H9 (cell line): ENCODE measurements around the gene CRYAB. TPM values are rescaled to one million over a fixed set of nuclear protein-coding genes. Genes with fewer than 3 reads are reported as not detected.
A peak's percentile ranks its signal among the peaks of the same experiment; 100 is the strongest.

ENCODE experiments used
- DNase-seq: peaks from one replicate; pipeline ENCODE4 v3.0.0-alpha.2; 2017
- H2AFZ ChIP-seq: one replicate; pipeline ENCODE4 v1.6.1; 2013; ENCODE audit warnings: mild to moderate bottlenecking, low read length, control low read depth, moderate library complexity
- H2AK5ac ChIP-seq: 2 replicates; pipeline ENCODE4 v1.6.1; 2013; ENCODE audit warnings: low read length, control low read depth, mixed read lengths; ENCODE audit not compliant: insufficient read length
- H2BK120ac ChIP-seq: one replicate; pipeline ENCODE4 v1.6.1; 2013; ENCODE audit warnings: low read depth, mild to moderate bottlenecking, low read length, control low read depth, inconsistent platforms; ENCODE audit not compliant: poor library complexity, severe bottlenecking
- H2BK12ac ChIP-seq: 2 replicates; pipeline ENCODE4 v1.6.1; 2013; ENCODE audit warnings: low read length, control low read depth, mixed read lengths, low read depth; ENCODE audit not compliant: insufficient read length
- H2BK15ac ChIP-seq: 2 replicates; pipeline ENCODE4 v1.6.1; 2013; ENCODE audit warnings: low read depth, low read length, control low read depth
- H2BK20ac ChIP-seq: one replicate; pipeline ENCODE4 v1.6.1; 2013; ENCODE audit warnings: low read depth, mild to moderate bottlenecking, low read length, control low read depth, inconsistent platforms; ENCODE audit not compliant: poor library complexity, severe bottlenecking
- H2BK5ac ChIP-seq: 2 replicates; pipeline ENCODE4 v1.6.1; 2013; ENCODE audit warnings: low read length, control low read depth, mixed read lengths; ENCODE audit not compliant: insufficient read length
- H3K14ac ChIP-seq: 2 replicates; pipeline ENCODE4 v1.6.1; 2013; ENCODE audit warnings: low read length, control low read depth; ENCODE audit not compliant: insufficient read depth
- H3K18ac ChIP-seq: 2 replicates; pipeline ENCODE4 v1.6.1; 2013; ENCODE audit warnings: low read depth, mild to moderate bottlenecking, mixed read lengths, low read length, control low read depth; ENCODE audit not compliant: insufficient read length
- H3K23ac ChIP-seq: 2 replicates; pipeline ENCODE4 v1.6.1; 2013; ENCODE audit warnings: low read length, control low read depth, mixed read lengths, low read depth; ENCODE audit not compliant: insufficient read length
- H3K23me2 ChIP-seq: 2 replicates; pipeline ENCODE4 v1.6.1; 2013; ENCODE audit warnings: low read depth, mild to moderate bottlenecking, mixed read lengths, low read length, control low read depth; ENCODE audit not compliant: insufficient read length, poor library complexity, severe bottlenecking
- H3K27ac ChIP-seq: 2 replicates; pipeline ENCODE4 v1.5.1; 2013; ENCODE audit warnings: low read length, control low read depth, mixed read lengths, low read depth; ENCODE audit not compliant: insufficient read length
- H3K27me3 ChIP-seq: 2 replicates; pipeline ENCODE4 v1.6.1; 2013; ENCODE audit warnings: low read length, control low read depth, inconsistent platforms; ENCODE audit not compliant: insufficient read depth
- H3K4ac ChIP-seq: 2 replicates; pipeline ENCODE4 v1.6.1; 2013; ENCODE audit warnings: low read depth, mild to moderate bottlenecking, control low read depth, inconsistent platforms, low read length, moderate library complexity
- H3K4me1 ChIP-seq: 2 replicates; pipeline ENCODE4 v1.6.1; 2013; ENCODE audit warnings: low read length, control low read depth, inconsistent platforms; ENCODE audit not compliant: insufficient read depth
- H3K4me2 ChIP-seq: 2 replicates; pipeline ENCODE4 v1.6.1; 2013; ENCODE audit warnings: low read length, control low read depth, mixed read lengths; ENCODE audit not compliant: insufficient read length, insufficient read depth
- H3K56ac ChIP-seq: 2 replicates; pipeline ENCODE4 v1.6.1; 2013; ENCODE audit warnings: low read depth, mild to moderate bottlenecking, mixed read lengths, low read length, control low read depth; ENCODE audit not compliant: insufficient read length
- H3K79me1 ChIP-seq: 2 replicates; pipeline ENCODE4 v1.6.1; 2013; ENCODE audit warnings: low read depth, mild to moderate bottlenecking, moderate library complexity, low read length, control low read depth, inconsistent platforms; ENCODE audit not compliant: insufficient read depth, poor library complexity, severe bottlenecking
- H3K79me2 ChIP-seq: 2 replicates; pipeline ENCODE4 v1.6.1; 2013; ENCODE audit warnings: low read length, control low read depth, inconsistent platforms; ENCODE audit not compliant: insufficient read depth
- H3K9ac ChIP-seq: 2 replicates; pipeline ENCODE4 v1.6.1; 2013; ENCODE audit warnings: low read length, control low read depth, mixed read lengths; ENCODE audit not compliant: insufficient read length; ENCODE audit errors: extremely low read depth
- H3K9me3 ChIP-seq: one replicate; pipeline ENCODE4 v1.6.1; 2013; ENCODE audit warnings: low read depth, low read length, inconsistent platforms; ENCODE audit not compliant: control insufficient read depth
- H3T11ph ChIP-seq: one replicate; pipeline ENCODE4 v1.6.1; 2013; ENCODE audit warnings: mild to moderate bottlenecking, low read length, control low read depth, inconsistent platforms
- H4K20me1 ChIP-seq: one replicate; pipeline ENCODE4 v1.6.1; 2013; ENCODE audit not compliant: control insufficient read depth, insufficient read length, insufficient read depth
- H4K5ac ChIP-seq: 2 replicates; pipeline ENCODE4 v1.6.1; 2013; ENCODE audit warnings: low read depth, mild to moderate bottlenecking, mixed read lengths, low read length, control low read depth; ENCODE audit not compliant: insufficient read length
- H4K8ac ChIP-seq: replicated peaks from 2 replicates; pipeline ENCODE4 v1.6.1; 2013; ENCODE audit warnings: low read length, control low read depth, mixed read lengths, low read depth; ENCODE audit not compliant: insufficient read length
- H4K91ac ChIP-seq: 2 replicates; pipeline ENCODE4 v1.6.1; 2013; ENCODE audit warnings: low read depth, mild to moderate bottlenecking, moderate library complexity, mixed read lengths, low read length, control low read depth; ENCODE audit not compliant: insufficient read length
- H3K27ac Mint-ChIP-seq, 3 experiments: 2 replicates in 2 of 3; 3 replicates in 1 of 3; pipeline ENCODE4 v1.8.0; 2020 to 2021; ENCODE audit warnings: mixed read lengths in 3 of 3, mild to moderate bottlenecking in 1 of 3, moderate library complexity in 1 of 3
- H3K27me3 Mint-ChIP-seq: 2 replicates; pipeline ENCODE4 v1.8.0; 2021; ENCODE audit warnings: low read depth, mild to moderate bottlenecking, moderate library complexity, mixed read lengths
- H3K36me3 Mint-ChIP-seq, 3 experiments: 2 replicates in 2 of 3; 3 replicates in 1 of 3; pipeline ENCODE4 v1.8.0; 2020 to 2021; ENCODE audit warnings: low read depth in 3 of 3, mixed read lengths in 3 of 3; ENCODE audit not compliant: insufficient read depth in 1 of 3
- H3K4me1 Mint-ChIP-seq, 2 experiments: 2 replicates each; pipeline ENCODE4 v1.8.0; 2020; ENCODE audit warnings: mixed read lengths in 2 of 2
- H3K4me3 Mint-ChIP-seq, 2 experiments: 2 replicates in 1 of 2; 3 replicates in 1 of 2; pipeline ENCODE4 v1.8.0; 2020 to 2021; ENCODE audit warnings: mild to moderate bottlenecking in 2 of 2, mixed read lengths in 2 of 2, moderate library complexity in 1 of 2
- H3K9me3 Mint-ChIP-seq, 2 experiments: 2 replicates in 1 of 2; 3 replicates in 1 of 2; pipeline ENCODE4 v1.8.0; 2020; ENCODE audit warnings: mild to moderate bottlenecking in 2 of 2, mixed read lengths in 2 of 2, moderate library complexity in 1 of 2
- WGBS: extraction: QIAGEN DNeasy Blood & Tissue Kit; methylation state at CpG from one replicate; pipeline ENCODE4 v1.1.7; 2013; ENCODE audit warnings: missing lambda C conversion rate, low lambda C conversion rate, mixed read lengths; ENCODE audit not compliant: insufficient read length; ENCODE audit errors: extremely low coverage; 5-methylcytosine and 5-hydroxymethylcytosine counted together
- total RNA-seq: library from RNA; stranded (reverse); gene quantifications from 2 replicates; pipeline ENCODE4 v1.2.1, GENCODE V29; 2021
- TF ChIP-seq, protein P1 (sequence below): fragments of 200-600 bp; sonication (generic); conservative IDR thresholded peaks from 3 replicates; pipeline ENCODE4 v1.8.0; 2021; ENCODE audit warnings: antibody characterized with exemption, mild to moderate bottlenecking

The CRYAB gene
- total RNA-seq, 1 experiment from 2014 or later: not detected

DNA sequence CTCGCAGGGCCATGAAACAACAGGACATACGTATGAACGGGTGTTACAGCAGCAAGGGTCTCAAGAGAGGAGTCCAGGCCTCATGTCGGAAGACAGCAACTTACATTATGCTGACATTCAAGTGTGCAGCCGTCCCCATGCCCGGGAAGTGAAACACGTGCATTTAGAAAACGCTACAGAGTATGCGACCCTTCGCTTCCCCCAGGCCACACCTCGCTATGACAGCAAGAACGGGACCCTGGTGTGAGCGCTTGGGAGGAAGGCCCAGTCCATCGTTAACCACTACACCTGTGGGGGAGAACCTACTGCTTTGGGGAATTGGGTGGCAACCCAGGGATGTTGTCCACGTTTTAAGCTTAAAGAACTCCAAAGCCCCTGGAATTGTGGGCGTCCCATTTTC, 14.4 kb upstream of the CRYAB start:
- H2BK120ac ChIP-seq: no peak overlapping the region
- H3K23ac ChIP-seq: no peak overlapping the region
- H3T11ph ChIP-seq: no peak overlapping the region
- peaks cover 5% of the 10 kb centered on the region for H3K23me2 ChIP-seq
- H3K4me2 ChIP-seq: peak overlapping the region; percentile 48
- H3K79me1 ChIP-seq: no peaks in the 10 kb centered on the region
- no peaks in the 10 kb centered on the region for H4K20me1 ChIP-seq
- H3K14ac ChIP-seq: no peak overlapping the region
- Mint-ChIP-seq H3K4me3 (peak overlapping the region; percentile 67 to 80), H3K36me3 (no peaks in the 10 kb centered on the region), H3K27me3 (no peaks in the 10 kb centered on the region), H3K27ac (peak overlapping the region in 1 of 3 experiments; percentile 85; a peak in 1 of 7 replicates), H3K9me3 (no peaks in the 10 kb centered on the region), H3K4me1 (peaks cover 31 to 33% of the 10 kb centered on the region in 2 experiments)
- H2BK5ac ChIP-seq: no peak overlapping the region
- H3K27ac ChIP-seq: peak overlapping the region; percentile 14
- H3K4me1 ChIP-seq: peaks cover 3% of the 10 kb centered on the region; the same call in 1 of the 2 replicates
- H3K18ac ChIP-seq: no peak overlapping the region
- H4K8ac ChIP-seq: no peak overlapping the region
- H2BK12ac ChIP-seq: no peak overlapping the region
- no peak overlapping the region for H2BK20ac ChIP-seq
- no peak overlapping the region for H4K91ac ChIP-seq
- no peaks in the 10 kb centered on the region for H3K27me3 ChIP-seq
- no peak overlapping the region for H4K5ac ChIP-seq
- TF ChIP-seq, protein P1, sequence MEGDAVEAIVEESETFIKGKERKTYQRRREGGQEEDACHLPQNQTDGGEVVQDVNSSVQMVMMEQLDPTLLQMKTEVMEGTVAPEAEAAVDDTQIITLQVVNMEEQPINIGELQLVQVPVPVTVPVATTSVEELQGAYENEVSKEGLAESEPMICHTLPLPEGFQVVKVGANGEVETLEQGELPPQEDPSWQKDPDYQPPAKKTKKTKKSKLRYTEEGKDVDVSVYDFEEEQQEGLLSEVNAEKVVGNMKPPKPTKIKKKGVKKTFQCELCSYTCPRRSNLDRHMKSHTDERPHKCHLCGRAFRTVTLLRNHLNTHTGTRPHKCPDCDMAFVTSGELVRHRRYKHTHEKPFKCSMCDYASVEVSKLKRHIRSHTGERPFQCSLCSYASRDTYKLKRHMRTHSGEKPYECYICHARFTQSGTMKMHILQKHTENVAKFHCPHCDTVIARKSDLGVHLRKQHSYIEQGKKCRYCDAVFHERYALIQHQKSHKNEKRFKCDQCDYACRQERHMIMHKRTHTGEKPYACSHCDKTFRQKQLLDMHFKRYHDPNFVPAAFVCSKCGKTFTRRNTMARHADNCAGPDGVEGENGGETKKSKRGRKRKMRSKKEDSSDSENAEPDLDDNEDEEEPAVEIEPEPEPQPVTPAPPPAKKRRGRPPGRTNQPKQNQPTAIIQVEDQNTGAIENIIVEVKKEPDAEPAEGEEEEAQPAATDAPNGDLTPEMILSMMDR: no peak
- H3K4ac ChIP-seq: no peak overlapping the region
- H2AFZ ChIP-seq: no peak overlapping the region
- H3K79me2 ChIP-seq: no peaks in the 10 kb centered on the region
- no peak for DNase-seq
- WGBS: no CpG with 5 or more reads among the region's 16 CpGs
- H2AK5ac ChIP-seq: no peak overlapping the region
- no peak overlapping the region for H2BK15ac ChIP-seq
- no peaks in the 10 kb centered on the region for H3K9me3 ChIP-seq
- H3K9ac ChIP-seq: no peak overlapping the region
- H3K56ac ChIP-seq: no peak overlapping the region
